Endodermal cell (in vitro differentiated cells): Measurements from ENCODE around the gene CCDC177. TPM values are rescaled to one million over a fixed set of nuclear protein-coding genes. Genes with fewer than 3 reads are reported as not detected.
A peak's percentile ranks its signal among the peaks of the same experiment; 100 is the strongest.

Experiments used
- DNase-seq: peaks from one replicate; pipeline ENCODE4 v3.0.0-alpha.2; 2017
- H3K27ac ChIP-seq: 2 replicates; pipeline ENCODE4 v1.5.1; 2013; ENCODE audit warnings: mild to moderate bottlenecking, low read depth, low read length, moderate library complexity
- H3K27me3 ChIP-seq: 2 replicates; pipeline ENCODE4 v1.6.1; 2013; ENCODE audit warnings: mild to moderate bottlenecking, low read length, moderate library complexity; ENCODE audit not compliant: insufficient read depth, control insufficient read depth, poor library complexity, severe bottlenecking
- H3K36me3 ChIP-seq: 2 replicates; pipeline ENCODE4 v1.7.0; 2013; ENCODE audit warnings: mild to moderate bottlenecking, low read length, moderate library complexity; ENCODE audit not compliant: control insufficient read depth, insufficient read depth
- H3K4me1 ChIP-seq: one replicate; pipeline ENCODE4 v1.7.0; 2013; ENCODE audit warnings: low read length; ENCODE audit not compliant: control insufficient read depth, insufficient read depth
- H3K4me3 ChIP-seq: 2 replicates; pipeline ENCODE4 v1.5.1; 2013; ENCODE audit warnings: mild to moderate bottlenecking, low read length, moderate library complexity
- H3K9ac ChIP-seq: 2 replicates; pipeline ENCODE4 v1.6.1; 2013; ENCODE audit warnings: mild to moderate bottlenecking, low read length, moderate library complexity; ENCODE audit not compliant: poor library complexity, severe bottlenecking; ENCODE audit errors: extremely low read depth
- H3K9me3 ChIP-seq: 2 replicates; pipeline ENCODE4 v1.6.1; 2013; ENCODE audit warnings: mild to moderate bottlenecking, low read length, moderate library complexity; ENCODE audit not compliant: control insufficient read depth
- H3K27ac Mint-ChIP-seq: 2 replicates; pipeline ENCODE4 v1.8.0; 2020; ENCODE audit warnings: mixed read lengths
- H3K27me3 Mint-ChIP-seq: 2 replicates; pipeline ENCODE4 v1.8.0; 2021; ENCODE audit warnings: mild to moderate bottlenecking, mixed read lengths; ENCODE audit not compliant: insufficient read depth
- H3K36me3 Mint-ChIP-seq: 2 replicates; pipeline ENCODE4 v1.8.0; 2020; ENCODE audit warnings: low read depth, mixed read lengths
- H3K4me1 Mint-ChIP-seq: 2 replicates; pipeline ENCODE4 v1.8.0; 2020; ENCODE audit warnings: mixed read lengths
- H3K4me3 Mint-ChIP-seq: 2 replicates; pipeline ENCODE4 v1.8.0; 2020; ENCODE audit warnings: mild to moderate bottlenecking, moderate library complexity, mixed read lengths
- H3K9me3 Mint-ChIP-seq: 2 replicates; pipeline ENCODE4 v1.8.0; 2020; ENCODE audit warnings: mild to moderate bottlenecking, mixed read lengths
- WGBS, 2 experiments: methylation state at CpG; one replicate each; pipeline versions ENCODE4 v1.1.5 to v1.1.7; 2013; ENCODE audit warnings: missing lambda C conversion rate in 2 of 2, mixed read lengths in 1 of 2; ENCODE audit not compliant: insufficient coverage in 1 of 2, insufficient read length in 1 of 2; 5-methylcytosine and 5-hydroxymethylcytosine counted together
- total RNA-seq, 2 donors: library from RNA; stranded (reverse); fragmentation: NEBNext Ultra II Directional in 1 of 2; extraction: Animal tissue kit (Norgen Biotek cat#: 25700) in 1 of 2; gene quantifications; 2 replicates in 1 of 2; 3 replicates in 1 of 2; pipeline ENCODE4 v1.2.1, GENCODE V29; 2021
- TF ChIP-seq, protein P1 (sequence below): fragments of 200-600 bp; sonication (generic); conservative IDR thresholded peaks from 2 replicates; pipeline ENCODE4 v1.5.0; 2021; ENCODE audit warnings: antibody characterized with exemption, mild to moderate bottlenecking

Gene CCDC177
- total RNA-seq, 2 donors from 2014 or later = 4.0 to 5.8 TPM

DNA sequence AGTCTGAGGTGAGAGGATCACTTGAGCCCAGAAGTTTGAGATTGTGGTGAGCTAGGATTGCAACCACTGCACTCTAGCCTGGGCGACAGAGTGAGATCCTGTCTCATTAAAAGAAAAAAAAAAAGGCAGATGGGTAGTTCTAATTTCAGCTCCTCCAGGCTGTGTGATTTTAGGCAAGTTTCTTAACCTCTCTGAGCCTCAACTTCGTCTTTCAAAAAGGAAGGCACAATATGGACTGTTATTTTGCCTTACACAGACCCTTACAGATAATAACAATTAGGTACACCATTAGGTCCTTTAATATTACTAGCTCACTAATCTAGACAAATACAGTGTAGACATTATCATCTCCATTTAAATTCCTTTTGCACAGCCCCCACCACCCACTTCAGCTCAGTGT, 4.8 kb upstream of the CCDC177 start:
- H3K27ac ChIP-seq = no peak overlapping the region
- no peak overlapping the region for H3K4me3 ChIP-seq
- peaks cover 3% of the 10 kb centered on the region for H3K4me1 ChIP-seq
- H3K9ac ChIP-seq = no peak overlapping the region
- no peak for DNase-seq
- peaks cover 16% of the 10 kb centered on the region for H3K9me3 ChIP-seq
- TF ChIP-seq, protein P1, sequence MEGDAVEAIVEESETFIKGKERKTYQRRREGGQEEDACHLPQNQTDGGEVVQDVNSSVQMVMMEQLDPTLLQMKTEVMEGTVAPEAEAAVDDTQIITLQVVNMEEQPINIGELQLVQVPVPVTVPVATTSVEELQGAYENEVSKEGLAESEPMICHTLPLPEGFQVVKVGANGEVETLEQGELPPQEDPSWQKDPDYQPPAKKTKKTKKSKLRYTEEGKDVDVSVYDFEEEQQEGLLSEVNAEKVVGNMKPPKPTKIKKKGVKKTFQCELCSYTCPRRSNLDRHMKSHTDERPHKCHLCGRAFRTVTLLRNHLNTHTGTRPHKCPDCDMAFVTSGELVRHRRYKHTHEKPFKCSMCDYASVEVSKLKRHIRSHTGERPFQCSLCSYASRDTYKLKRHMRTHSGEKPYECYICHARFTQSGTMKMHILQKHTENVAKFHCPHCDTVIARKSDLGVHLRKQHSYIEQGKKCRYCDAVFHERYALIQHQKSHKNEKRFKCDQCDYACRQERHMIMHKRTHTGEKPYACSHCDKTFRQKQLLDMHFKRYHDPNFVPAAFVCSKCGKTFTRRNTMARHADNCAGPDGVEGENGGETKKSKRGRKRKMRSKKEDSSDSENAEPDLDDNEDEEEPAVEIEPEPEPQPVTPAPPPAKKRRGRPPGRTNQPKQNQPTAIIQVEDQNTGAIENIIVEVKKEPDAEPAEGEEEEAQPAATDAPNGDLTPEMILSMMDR = no peak
- H3K27me3 ChIP-seq = no peaks in the 10 kb centered on the region
- WGBS, 2 experiments = 80 to 88% methylated on average over 1 to 2 of the region's 2 CpGs
- Mint-ChIP-seq H3K4me1 (peaks cover 11% of the 10 kb centered on the region), H3K4me3 (no peak overlapping the region), H3K27me3 (peaks cover 16% of the 10 kb centered on the region), H3K9me3 (peaks cover 9% of the 10 kb centered on the region), H3K36me3 (no peaks in the 10 kb centered on the region), H3K27ac (no peak overlapping the region)
- no peaks in the 10 kb centered on the region for H3K36me3 ChIP-seq

DNA sequence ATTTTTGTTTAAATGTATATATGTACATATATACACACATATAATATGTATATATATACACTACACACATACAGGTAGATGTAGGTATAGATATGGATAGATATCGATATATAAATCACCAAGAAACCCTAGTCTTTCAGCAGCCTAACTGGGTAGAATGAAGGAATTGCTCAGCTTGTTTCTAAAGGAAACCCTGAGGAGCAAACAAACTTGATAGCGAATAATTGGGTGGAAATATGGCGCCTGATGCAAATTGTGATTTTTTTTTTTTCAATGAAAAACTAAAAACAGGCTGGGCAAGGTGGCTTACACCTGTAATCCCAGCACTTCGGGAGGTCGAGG, 254 bp upstream of the CCDC177 start:
- peaks cover 21% of the 10 kb centered on the region for H3K27me3 ChIP-seq
- H3K9ac ChIP-seq = no peak overlapping the region
- Mint-ChIP-seq H3K27me3 (peaks cover 50% of the 10 kb centered on the region), H3K9me3 (peaks cover 31% of the 10 kb centered on the region), H3K36me3 (peaks cover 22% of the 10 kb centered on the region), H3K4me1 (peaks cover 13% of the 10 kb centered on the region), H3K27ac (no peak overlapping the region), H3K4me3 (peak overlapping the region; percentile 60)
- H3K9me3 ChIP-seq = peaks cover 16% of the 10 kb centered on the region
- TF ChIP-seq, protein P1 = peak; percentile 55
- peaks cover 10% of the 10 kb centered on the region for H3K4me1 ChIP-seq
- H3K36me3 ChIP-seq = peaks cover 21% of the 10 kb centered on the region
- H3K4me3 ChIP-seq = peak overlapping the region; percentile 81
- H3K27ac ChIP-seq = no peak overlapping the region
- 52 to 62% methylated on average over 3 to 5 of the region's 5 CpGs for WGBS, 2 experiments
- no peak for DNase-seq

DNA sequence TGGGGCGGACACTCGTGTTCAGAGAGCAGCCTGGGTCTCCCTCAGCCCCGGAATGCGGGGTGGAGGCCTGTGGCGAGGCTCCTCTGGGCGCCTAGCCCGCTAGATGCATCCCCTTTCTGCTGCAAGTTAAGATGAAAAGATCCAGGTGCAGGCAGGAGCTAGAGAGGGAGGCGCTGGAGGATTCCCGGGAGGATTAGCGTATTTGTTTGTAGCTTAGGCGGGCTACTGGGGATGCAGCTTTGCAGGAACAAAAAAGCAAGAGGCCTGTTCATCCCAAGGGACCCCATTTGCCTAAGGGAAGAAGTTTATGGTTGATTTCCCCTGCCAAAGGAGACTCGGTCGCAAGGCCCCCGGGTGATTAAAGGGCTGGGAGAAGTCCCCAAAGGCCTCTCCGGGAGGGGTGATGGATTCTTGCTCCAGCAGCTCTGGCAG, 824 bp downstream of the CCDC177 start:
- H3K4me1 ChIP-seq = peaks cover 8% of the 10 kb centered on the region
- Mint-ChIP-seq H3K4me3 (peak overlapping the region; percentile 60), H3K4me1 (peaks cover 4% of the 10 kb centered on the region), H3K9me3 (peaks cover 31% of the 10 kb centered on the region), H3K36me3 (peaks cover 30% of the 10 kb centered on the region), H3K27ac (no peak overlapping the region), H3K27me3 (peaks cover 61% of the 10 kb centered on the region)
- peaks cover 25% of the 10 kb centered on the region for H3K36me3 ChIP-seq
- TF ChIP-seq, protein P1 = no peak
- H3K27me3 ChIP-seq = peaks cover 22% of the 10 kb centered on the region
- peak overlapping the region; percentile 75 for H3K27ac ChIP-seq
- WGBS, 2 experiments = 8 to 11% methylated on average over 8 to 15 of the region's 15 CpGs
- H3K9ac ChIP-seq = peak overlapping the region; percentile 66
- peak; percentile 82 for DNase-seq
- peak overlapping the region; percentile 81 for H3K4me3 ChIP-seq
- peaks cover 16% of the 10 kb centered on the region for H3K9me3 ChIP-seq
